OCI-LY3 (cell line): Measurements from ENCODE around the gene HMCN1.

Source experiments
- H2AFZ ChIP-seq: fragments of 200-600, 300-600 bp; shearing (Covaris generic); 2 replicates; pipeline ENCODE4 v1.6.0; 2014; ENCODE audit warnings: antibody characterized with exemption, low read depth, low read length
- H3K27ac ChIP-seq: fragments of 200-600, 300-600 bp; sonication (generic); 2 replicates; pipeline ENCODE4 v1.5.1; 2014; ENCODE audit warnings: mild to moderate bottlenecking, low read length, moderate library complexity, mixed read lengths
- H3K27me3 ChIP-seq: fragments of 200-600, 300-600 bp; sonication (generic); 2 replicates; pipeline ENCODE4 v1.6.1; 2014; ENCODE audit warnings: low read depth, low read length, mixed read lengths
- H3K36me3 ChIP-seq: fragments of 200-600, 300-600 bp; sonication (generic); replicated peaks from 2 replicates; pipeline ENCODE3; 2014; ENCODE audit warnings: low read depth, low read length, mixed read lengths
- H3K4me1 ChIP-seq: fragments of 300-600, 200-600 bp; sonication (generic); 2 replicates; pipeline ENCODE4 v1.6.1; 2014; ENCODE audit warnings: low read length, mixed read lengths
- H3K4me2 ChIP-seq: fragments of 200-600, 300-600 bp; sonication (generic); 2 replicates; pipeline ENCODE4 v1.6.1; 2014; ENCODE audit warnings: low read length, mixed read lengths
- H3K4me3 ChIP-seq: fragments of 300-600, 200-600 bp; sonication (generic); 2 replicates; pipeline ENCODE4 v1.5.1; 2014; ENCODE audit warnings: antibody characterized with exemption, mild to moderate bottlenecking, low read length, moderate library complexity
- H3K79me2 ChIP-seq: fragments of 300-600, 200-600 bp; shearing (Covaris generic); 2 replicates; pipeline ENCODE4 v1.6.1; 2014; ENCODE audit warnings: mild to moderate bottlenecking, low read length, mixed read lengths
- H3K9ac ChIP-seq: fragments of 300-600, 200-600 bp; shearing (Covaris generic); 2 replicates; pipeline ENCODE4 v1.6.0; 2014; ENCODE audit warnings: mild to moderate bottlenecking, low read length, moderate library complexity
- H3K9me3 ChIP-seq: fragments of 200-600, 300-600 bp; shearing (Covaris generic); 2 replicates; pipeline ENCODE4 v1.6.1; 2014; ENCODE audit warnings: low read length, mixed read lengths; ENCODE audit not compliant: insufficient read depth
- H4K20me1 ChIP-seq: fragments of 200-600, 300-600 bp; sonication (generic); 2 replicates; pipeline ENCODE4 v1.6.1; 2016; ENCODE audit warnings: low read length, mixed read lengths; ENCODE audit not compliant: insufficient read depth
- EZH2phosphoT487 ChIP-seq: fragments of 200-600 bp; shearing (Covaris generic); IDR thresholded peaks from 2 replicates; pipeline ENCODE4 v1.6.1; 2018; ENCODE audit warnings: antibody characterized with exemption, mixed run types, low read depth
- TF ChIP-seq, protein P1 (sequence below): fragments of 200-600, 300-600 bp; sonication (generic); IDR thresholded peaks from 2 replicates; pipeline ENCODE4 v1.5.1; 2014; ENCODE audit warnings: antibody characterized with exemption, low read length, low read depth

The HMCN1 gene

DNA sequence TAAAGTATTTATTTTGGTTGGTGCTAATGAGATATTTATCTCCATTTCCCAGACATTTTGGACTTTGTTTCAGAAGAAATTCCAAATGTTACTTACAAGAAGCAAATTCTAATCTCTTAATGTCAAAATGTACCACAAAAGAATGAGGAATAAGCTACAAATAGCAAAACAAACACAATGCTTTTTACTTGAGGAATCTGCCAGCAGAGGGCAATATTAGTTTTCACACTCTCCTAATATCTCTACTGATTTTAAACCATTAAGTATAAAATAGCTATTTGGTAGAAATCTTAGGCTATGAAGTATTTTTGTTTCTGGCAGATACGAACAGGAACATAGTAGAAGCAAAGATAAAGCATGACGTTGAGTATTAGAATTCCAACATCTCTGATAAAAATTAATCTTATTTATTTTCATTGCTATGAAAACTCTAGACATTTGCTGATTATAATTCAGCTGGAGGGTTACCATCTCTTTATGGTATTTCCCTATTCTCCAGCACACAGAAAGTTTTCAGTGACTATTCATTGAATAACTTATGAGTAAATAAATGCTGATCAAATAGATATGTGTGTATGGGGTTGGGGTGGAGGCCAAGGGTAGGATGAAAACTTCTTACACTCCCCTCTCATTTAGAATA is 13.4 kb upstream of the HMCN1 start:
- Histone ChIP-seq H3K9ac (no peak overlapping the region), H2AFZ (no peak overlapping the region), H3K4me3 (no peak overlapping the region), H4K20me1 (no peaks in the 10 kb centered on the region), H3K27me3 (peaks cover 31% of the 10 kb centered on the region), H3K9me3 (no peaks in the 10 kb centered on the region), H3K4me2 (no peak overlapping the region), H3K79me2 (no peaks in the 10 kb centered on the region), H3K36me3 (no peaks in the 10 kb centered on the region), H3K4me1 (no peaks in the 10 kb centered on the region), H3K27ac (no peak overlapping the region)
- TF ChIP-seq, protein P1, sequence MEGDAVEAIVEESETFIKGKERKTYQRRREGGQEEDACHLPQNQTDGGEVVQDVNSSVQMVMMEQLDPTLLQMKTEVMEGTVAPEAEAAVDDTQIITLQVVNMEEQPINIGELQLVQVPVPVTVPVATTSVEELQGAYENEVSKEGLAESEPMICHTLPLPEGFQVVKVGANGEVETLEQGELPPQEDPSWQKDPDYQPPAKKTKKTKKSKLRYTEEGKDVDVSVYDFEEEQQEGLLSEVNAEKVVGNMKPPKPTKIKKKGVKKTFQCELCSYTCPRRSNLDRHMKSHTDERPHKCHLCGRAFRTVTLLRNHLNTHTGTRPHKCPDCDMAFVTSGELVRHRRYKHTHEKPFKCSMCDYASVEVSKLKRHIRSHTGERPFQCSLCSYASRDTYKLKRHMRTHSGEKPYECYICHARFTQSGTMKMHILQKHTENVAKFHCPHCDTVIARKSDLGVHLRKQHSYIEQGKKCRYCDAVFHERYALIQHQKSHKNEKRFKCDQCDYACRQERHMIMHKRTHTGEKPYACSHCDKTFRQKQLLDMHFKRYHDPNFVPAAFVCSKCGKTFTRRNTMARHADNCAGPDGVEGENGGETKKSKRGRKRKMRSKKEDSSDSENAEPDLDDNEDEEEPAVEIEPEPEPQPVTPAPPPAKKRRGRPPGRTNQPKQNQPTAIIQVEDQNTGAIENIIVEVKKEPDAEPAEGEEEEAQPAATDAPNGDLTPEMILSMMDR = peak; percentile 96
- no peak for TF ChIP-seq EZH2phosphoT487

DNA sequence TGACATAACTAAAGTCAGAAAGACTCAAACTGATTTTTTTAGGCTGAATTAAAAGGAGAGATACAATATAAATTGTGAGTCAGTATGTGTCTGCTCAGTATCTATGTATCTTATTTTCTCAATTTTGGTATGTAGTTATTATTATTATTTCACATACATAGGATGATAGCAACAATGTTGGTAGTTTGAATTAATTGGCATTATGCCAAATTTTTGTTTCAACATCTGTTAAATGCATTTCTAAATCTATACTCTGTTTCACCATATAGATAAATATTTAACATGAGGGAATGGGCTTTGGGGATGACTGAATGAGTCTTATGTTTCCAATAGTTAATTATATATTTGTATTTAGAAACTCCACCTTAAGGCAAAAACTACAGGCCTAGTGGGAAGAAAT is 12.6 kb upstream of the HMCN1 start:
- no peak overlapping the region for H3K4me3 ChIP-seq
- TF ChIP-seq, protein P1 = no peak
- TF ChIP-seq EZH2phosphoT487 = no peak
- no peak overlapping the region for H3K27ac ChIP-seq

DNA sequence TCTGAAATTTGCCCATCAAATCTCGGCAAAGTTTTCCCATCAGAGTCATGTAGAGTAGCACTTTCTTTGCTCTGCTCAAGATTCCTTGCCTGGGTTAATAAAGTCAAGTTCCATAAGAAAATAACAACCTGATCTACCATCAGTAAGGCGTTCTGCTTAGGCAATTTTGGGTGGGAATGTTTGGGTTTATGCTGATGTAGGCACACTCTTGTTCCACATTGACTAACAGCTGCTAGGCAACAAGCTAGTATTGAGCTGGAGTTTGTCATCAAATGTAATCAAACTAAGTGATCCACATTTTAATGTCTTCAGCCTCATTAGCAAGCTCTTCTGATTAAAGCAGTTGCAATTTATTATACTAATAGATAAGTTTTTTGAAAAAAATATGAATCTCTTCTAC is 12.1 kb upstream of the HMCN1 start:
- Histone ChIP-seq H3K4me2 (no peak overlapping the region), H3K9ac (no peak overlapping the region), H4K20me1 (no peaks in the 10 kb centered on the region), H3K27ac (no peak overlapping the region), H3K4me1 (no peaks in the 10 kb centered on the region), H3K9me3 (no peaks in the 10 kb centered on the region), H3K79me2 (no peaks in the 10 kb centered on the region), H3K27me3 (peaks cover 24% of the 10 kb centered on the region), H3K36me3 (no peaks in the 10 kb centered on the region), H2AFZ (no peak overlapping the region), H3K4me3 (no peak overlapping the region)
- TF ChIP-seq, protein P1 = no peak
- no peak for TF ChIP-seq EZH2phosphoT487

More for the DNA sequence above, 12.6 kb upstream of the HMCN1 start:
- Histone ChIP-seq H3K79me2 (no peaks in the 10 kb centered on the region), H3K4me2 (no peak overlapping the region), H3K4me1 (no peaks in the 10 kb centered on the region), H3K27me3 (peaks cover 27% of the 10 kb centered on the region), H2AFZ (no peak overlapping the region), H3K9me3 (no peaks in the 10 kb centered on the region), H3K9ac (no peak overlapping the region), H4K20me1 (no peaks in the 10 kb centered on the region), H3K36me3 (no peaks in the 10 kb centered on the region)

DNA sequence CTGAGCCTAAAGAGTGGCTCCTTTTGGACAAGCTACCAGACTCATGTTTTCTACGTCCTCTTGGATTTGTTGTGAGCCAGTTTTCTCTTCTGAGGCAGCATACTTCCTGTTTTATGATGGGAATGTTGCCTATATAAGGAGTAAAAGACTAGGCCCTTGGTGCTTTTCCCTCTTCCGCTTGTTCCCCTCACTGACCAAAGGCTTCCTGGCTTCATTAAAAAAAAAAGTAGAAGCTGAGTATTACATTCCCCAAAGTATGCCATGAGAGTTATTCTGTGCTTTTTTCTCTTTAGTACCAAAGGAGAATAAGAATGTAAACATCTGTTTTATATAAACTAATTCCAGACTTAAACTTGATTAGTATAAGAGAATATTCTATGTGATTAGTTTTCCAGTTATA is 6.5 kb upstream of the HMCN1 start:
- Histone ChIP-seq H4K20me1 (no peaks in the 10 kb centered on the region), H3K27me3 (no peaks in the 10 kb centered on the region; the same call in 1 of the 2 replicates), H3K4me2 (no peak overlapping the region), H3K79me2 (no peaks in the 10 kb centered on the region), H3K9me3 (no peaks in the 10 kb centered on the region), H3K36me3 (no peaks in the 10 kb centered on the region), H2AFZ (no peak overlapping the region), H3K9ac (no peak overlapping the region), H3K27ac (no peak overlapping the region), H3K4me3 (no peak overlapping the region), H3K4me1 (no peaks in the 10 kb centered on the region)
- TF ChIP-seq, protein P1 = no peak
- TF ChIP-seq EZH2phosphoT487 = no peak
